NB4 (cell line): ENCODE data around the gene GRPR.
"Not testable (repeated sequence)": the region's sequence is repeated elsewhere in the genome, so short reads cannot be mapped to it uniquely, and the experiment has no call there.

Experiments
- DNase-seq: peaks from one replicate; pipeline ENCODE4 v3.0.0; 2010; ENCODE audit warnings: low read depth
- H3K4me3 ChIP-seq: one replicate; pipeline ENCODE4 v1.5.1; 2011; ENCODE audit warnings: mild to moderate bottlenecking, low read depth, low read length, moderate library complexity
- CTCF ChIP-seq: IDR thresholded peaks from one replicate; pipeline ENCODE4 v1.5.1; 2012; ENCODE audit warnings: low read depth, low read length
- MAX ChIP-seq: IDR thresholded peaks from 2 replicates; pipeline ENCODE4 v1.6.1; 2011; ENCODE audit warnings: low read depth, low read length
- MYC ChIP-seq: IDR thresholded peaks from 2 replicates; pipeline ENCODE4 v1.6.1; 2011; ENCODE audit warnings: low read depth, low read length
- POLR2A ChIP-seq: IDR thresholded peaks from 2 replicates; pipeline ENCODE4 v1.6.1; 2011; ENCODE audit warnings: mild to moderate bottlenecking; ENCODE audit not compliant: insufficient read length; ENCODE audit errors: extremely low read depth

Gene GRPR

GRCh38 chrX:16143968-16144367 lies 20.6 kb downstream of the GRPR start:
- no peak for TF ChIP-seq CTCF
- TF ChIP-seq MYC = no peak
- TF ChIP-seq MAX = no peak
- no peak for TF ChIP-seq POLR2A
- H3K4me3 ChIP-seq = no peak overlapping the region
- DNase-seq = no peak

GRCh38 chrX:16144420-16144819 lies 21.1 kb downstream of the GRPR start:
- TF ChIP-seq MAX = no peak
- TF ChIP-seq POLR2A = no peak
- TF ChIP-seq CTCF = no peak
- TF ChIP-seq MYC = no peak
- no peak for DNase-seq
- no peak overlapping the region for H3K4me3 ChIP-seq

GRCh38 chrX:16145093-16145492 lies 21.7 kb downstream of the GRPR start:
- not testable (repeated sequence) for DNase-seq, H3K4me3 ChIP-seq

- no peak overlapping the region for H3K4me3 ChIP-seq
- DNase-seq = no peak
- TF ChIP-seq MAX = no peak
- TF ChIP-seq MYC = no peak
- TF ChIP-seq POLR2A = no peak
Measured at GRCh38 chrX:16145656-16146055, 22.3 kb downstream of the GRPR start.

GRCh38 chrX:16148896-16149295 lies 25.5 kb downstream of the GRPR start:
- TF ChIP-seq MAX = no peak
- no peak for TF ChIP-seq MYC
- no peak for DNase-seq
- H3K4me3 ChIP-seq = no peak overlapping the region

GRCh38 chrX:16155581-16156096 lies 32.3 kb downstream of the GRPR start:
- no peak for DNase-seq
- no peak overlapping the region for H3K4me3 ChIP-seq
- TF ChIP-seq POLR2A (no peak), MYC (no peak), MAX (no peak), CTCF (no peak)

GRCh38 chrX:16156692-16157331 lies 33.4 kb downstream of the GRPR start:
- no peak for DNase-seq
- no peak for TF ChIP-seq CTCF
- TF ChIP-seq POLR2A = no peak
- TF ChIP-seq MYC = no peak
- no peak for TF ChIP-seq MAX
- H3K4me3 ChIP-seq = no peak overlapping the region
